KMS-11 (cell line): ENCODE data around the gene EXOC3L4.

ENCODE experiments used
- H2AFZ ChIP-seq: fragments of 200-600 bp; sonication (generic); 2 replicates; pipeline ENCODE4 v1.6.1; 2016; ENCODE audit warnings: antibody characterized with exemption, mixed run types, low read depth
- H3K27ac ChIP-seq: fragments of 200-600 bp; sonication (generic); 2 replicates; pipeline ENCODE4 v1.6.1; 2016; ENCODE audit warnings: mild to moderate bottlenecking, mixed run types
- H3K27me3 ChIP-seq: fragments of 200-600 bp; sonication (generic); 2 replicates; pipeline ENCODE4 v1.6.1; 2017; ENCODE audit warnings: mild to moderate bottlenecking, low read depth, mixed run types, moderate library complexity; ENCODE audit not compliant: insufficient read depth
- H3K36me3 ChIP-seq: fragments of 200-600 bp; sonication (generic); 2 replicates; pipeline ENCODE4 v1.6.1; 2017; ENCODE audit warnings: mild to moderate bottlenecking, mixed run types; ENCODE audit not compliant: insufficient read depth
- H3K4me1 ChIP-seq: fragments of 200-600 bp; sonication (generic); 2 replicates; pipeline ENCODE4 v1.6.1; 2016; ENCODE audit warnings: mild to moderate bottlenecking, low read depth, mixed run types; ENCODE audit not compliant: poor library complexity, severe bottlenecking
- H3K4me2 ChIP-seq: fragments of 200-600 bp; sonication (generic); 2 replicates; pipeline ENCODE4 v1.7.0; 2016; ENCODE audit warnings: mild to moderate bottlenecking, mixed run types
- H3K4me3 ChIP-seq: fragments of 200-600 bp; sonication (generic); IDR thresholded peaks from 2 replicates; pipeline ENCODE4 v1.6.1; 2017; ENCODE audit warnings: low read depth, low read length, mixed read lengths; ENCODE audit not compliant: insufficient read depth
- H3K79me2 ChIP-seq: fragments of 200-600 bp; sonication (generic); 2 replicates; pipeline ENCODE4 v1.6.1; 2016; ENCODE audit warnings: low read depth, mixed run types; ENCODE audit not compliant: insufficient read depth
- H3K9ac ChIP-seq: fragments of 200-600 bp; sonication (generic); 2 replicates; pipeline ENCODE4 v1.6.1; 2016; ENCODE audit warnings: mild to moderate bottlenecking, mixed run types
- H4K20me1 ChIP-seq: fragments of 200-600 bp; sonication (generic); 2 replicates; pipeline ENCODE4 v1.6.1; 2016; ENCODE audit warnings: mild to moderate bottlenecking, mixed run types; ENCODE audit not compliant: insufficient read depth
- TF ChIP-seq, protein P1 (sequence below): fragments of 200-600 bp; sonication (generic); conservative IDR thresholded peaks from 2 replicates; pipeline ENCODE4 v1.6.1; 2017; ENCODE audit warnings: low read depth, mild to moderate bottlenecking, antibody characterized with exemption, low read length, moderate library complexity, mixed read lengths

The EXOC3L4 gene

DNA sequence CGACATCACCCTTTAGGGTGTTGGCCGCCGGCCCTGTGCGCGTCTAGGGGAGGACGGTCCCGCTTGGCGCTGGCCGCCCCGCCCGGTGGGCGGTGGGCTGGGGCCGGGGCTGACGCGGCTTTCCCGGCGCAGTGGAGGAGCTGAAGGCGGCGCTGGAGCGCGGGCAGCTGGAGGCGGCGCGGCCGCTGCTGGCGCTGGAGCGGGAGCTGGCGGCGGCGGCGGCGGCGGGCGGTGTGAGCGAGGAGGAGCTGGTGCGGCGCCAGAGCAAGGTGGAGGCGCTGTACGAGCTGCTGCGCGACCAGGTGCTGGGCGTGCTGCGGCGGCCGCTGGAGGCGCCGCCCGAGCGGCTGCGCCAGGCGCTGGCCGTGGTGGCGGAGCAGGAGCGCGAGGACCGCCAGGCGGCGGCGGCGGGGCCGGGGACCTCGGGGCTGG lies 32.4 kb downstream of the EXOC3L4 start:
- no peaks in the 10 kb centered on the region for H3K4me1 ChIP-seq
- no peak overlapping the region for H3K27ac ChIP-seq
- no peak overlapping the region for H3K4me2 ChIP-seq
- no peak overlapping the region for H3K4me3 ChIP-seq
- no peaks in the 10 kb centered on the region for H3K36me3 ChIP-seq
- TF ChIP-seq, protein P1, sequence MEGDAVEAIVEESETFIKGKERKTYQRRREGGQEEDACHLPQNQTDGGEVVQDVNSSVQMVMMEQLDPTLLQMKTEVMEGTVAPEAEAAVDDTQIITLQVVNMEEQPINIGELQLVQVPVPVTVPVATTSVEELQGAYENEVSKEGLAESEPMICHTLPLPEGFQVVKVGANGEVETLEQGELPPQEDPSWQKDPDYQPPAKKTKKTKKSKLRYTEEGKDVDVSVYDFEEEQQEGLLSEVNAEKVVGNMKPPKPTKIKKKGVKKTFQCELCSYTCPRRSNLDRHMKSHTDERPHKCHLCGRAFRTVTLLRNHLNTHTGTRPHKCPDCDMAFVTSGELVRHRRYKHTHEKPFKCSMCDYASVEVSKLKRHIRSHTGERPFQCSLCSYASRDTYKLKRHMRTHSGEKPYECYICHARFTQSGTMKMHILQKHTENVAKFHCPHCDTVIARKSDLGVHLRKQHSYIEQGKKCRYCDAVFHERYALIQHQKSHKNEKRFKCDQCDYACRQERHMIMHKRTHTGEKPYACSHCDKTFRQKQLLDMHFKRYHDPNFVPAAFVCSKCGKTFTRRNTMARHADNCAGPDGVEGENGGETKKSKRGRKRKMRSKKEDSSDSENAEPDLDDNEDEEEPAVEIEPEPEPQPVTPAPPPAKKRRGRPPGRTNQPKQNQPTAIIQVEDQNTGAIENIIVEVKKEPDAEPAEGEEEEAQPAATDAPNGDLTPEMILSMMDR, result no peak
- no peak overlapping the region for H3K9ac ChIP-seq
- H3K27me3 ChIP-seq, result no peaks in the 10 kb centered on the region
- no peak overlapping the region for H2AFZ ChIP-seq
- no peaks in the 10 kb centered on the region for H4K20me1 ChIP-seq
- no peaks in the 10 kb centered on the region for H3K79me2 ChIP-seq

DNA sequence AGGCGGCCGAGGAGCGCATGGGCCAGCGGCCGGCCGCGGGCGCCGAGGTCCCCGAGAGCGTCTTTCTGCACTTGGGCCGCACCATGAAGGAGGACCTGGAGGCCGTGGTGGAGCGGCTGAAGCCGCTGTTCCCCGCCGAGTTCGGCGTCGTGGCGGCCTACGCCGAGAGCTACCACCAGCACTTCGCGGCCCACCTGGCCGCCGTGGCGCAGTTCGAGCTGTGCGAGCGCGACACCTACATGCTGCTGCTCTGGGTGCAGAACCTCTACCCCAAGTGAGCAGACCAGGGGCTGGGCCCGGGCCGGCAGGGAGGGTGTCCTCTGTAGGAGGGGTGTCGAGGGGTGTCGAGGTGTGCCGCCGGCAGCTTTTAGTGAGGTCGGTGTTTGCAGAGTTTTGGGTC lies 32.8 kb downstream of the EXOC3L4 start:
- TF ChIP-seq, protein P1, result no peak
- Histone ChIP-seq H4K20me1 (no peaks in the 10 kb centered on the region), H3K4me2 (no peak overlapping the region), H2AFZ (no peak overlapping the region), H3K27ac (no peak overlapping the region), H3K79me2 (no peaks in the 10 kb centered on the region), H3K9ac (no peak overlapping the region), H3K4me3 (no peak overlapping the region), H3K27me3 (no peaks in the 10 kb centered on the region), H3K36me3 (no peaks in the 10 kb centered on the region), H3K4me1 (no peaks in the 10 kb centered on the region)

GRCh38 chr14:103127861-103128598 lies 33.5 kb downstream of the EXOC3L4 start:
- TF ChIP-seq, protein P1, result no peak
- Histone ChIP-seq H3K4me2 (no peak overlapping the region), H3K36me3 (no peaks in the 10 kb centered on the region), H3K4me3 (no peak overlapping the region), H3K9ac (no peak overlapping the region), H3K4me1 (no peaks in the 10 kb centered on the region), H3K79me2 (no peaks in the 10 kb centered on the region), H2AFZ (no peak overlapping the region), H4K20me1 (no peaks in the 10 kb centered on the region), H3K27ac (no peak overlapping the region), H3K27me3 (no peaks in the 10 kb centered on the region)

DNA sequence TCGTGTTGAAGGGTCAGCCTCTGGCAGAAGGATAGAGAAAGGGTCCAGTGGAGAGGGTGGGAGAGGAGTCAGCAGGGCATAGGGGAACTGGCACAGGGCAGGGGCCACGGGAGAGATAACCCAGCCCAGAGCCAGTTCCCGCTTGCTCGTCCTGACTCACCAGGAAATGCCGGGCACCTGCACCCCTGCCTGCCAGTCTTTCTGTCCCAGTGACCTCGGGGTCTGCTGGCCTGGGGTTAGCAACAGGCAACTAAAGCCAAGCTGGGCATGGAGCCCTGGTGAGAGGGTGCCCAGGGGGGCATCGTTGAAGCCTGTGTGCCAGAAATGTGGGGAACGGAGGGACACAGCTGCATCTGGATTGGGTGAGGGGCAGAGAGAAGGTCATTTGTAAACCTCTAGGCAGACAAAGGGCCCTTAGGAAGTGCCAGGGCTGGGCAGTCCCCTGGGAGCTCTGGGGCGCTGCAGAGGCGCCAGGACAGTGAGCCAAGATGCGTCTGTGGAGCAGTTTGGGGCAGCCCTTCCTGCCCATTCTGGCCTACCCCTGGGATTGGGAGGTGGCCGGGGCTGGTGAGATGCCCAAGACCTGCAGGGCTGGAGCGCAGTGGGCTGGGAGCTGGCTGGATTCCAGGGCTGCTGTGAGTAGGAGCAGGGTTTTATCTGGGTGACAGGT lies 34.2 kb downstream of the EXOC3L4 start:
- TF ChIP-seq, protein P1, result no peak
- no peaks in the 10 kb centered on the region for H3K36me3 ChIP-seq
- no peak overlapping the region for H3K27ac ChIP-seq
- H3K4me3 ChIP-seq, result no peak overlapping the region
- no peak overlapping the region for H3K9ac ChIP-seq
- H2AFZ ChIP-seq, result no peak overlapping the region
- H3K27me3 ChIP-seq, result no peaks in the 10 kb centered on the region
- H3K79me2 ChIP-seq, result no peaks in the 10 kb centered on the region
- H3K4me1 ChIP-seq, result no peaks in the 10 kb centered on the region
- H4K20me1 ChIP-seq, result no peaks in the 10 kb centered on the region
- no peak overlapping the region for H3K4me2 ChIP-seq
